Mucosa of descending colon (tissue), 3 donors: ENCODE data around the gene SRGAP3. TPM values are rescaled to one million over a fixed set of nuclear protein-coding genes. Genes with fewer than 3 reads are reported as not detected.

Experiments
- ATAC-seq: fragments of 200-7000 bp; cut with Tn5 transposase; one replicate; pipeline ENCODE4 v1.9.1; 2020; ENCODE audit warnings: mild to moderate bottlenecking, moderate library complexity
- DNase-seq, 3 donors: peaks; one replicate each; pipeline ENCODE4 v3.0.0-alpha.2; 2020
- H3K36me3 ChIP-seq: fragments of 200-600 bp; one replicate; pipeline ENCODE4 v1.8.0; 2021; ENCODE audit warnings: low read depth, mild to moderate bottlenecking
- H3K4me1 ChIP-seq: fragments of 200-600 bp; one replicate; pipeline ENCODE4 v1.8.0; 2021; ENCODE audit warnings: low read depth, mild to moderate bottlenecking
- H3K4me3 ChIP-seq: fragments of 200-600 bp; one replicate; pipeline ENCODE4 v1.8.0; 2021; ENCODE audit warnings: mild to moderate bottlenecking
- H3K9me3 ChIP-seq: fragments of 200-600 bp; one replicate; pipeline ENCODE4 v1.8.0; 2021; ENCODE audit warnings: mild to moderate bottlenecking
- intact Hi-C, 2 donors: fragments of 100-400 bp; cut with DNase I in 1 of 2; cut with micrococcal nuclease in 1 of 2; formaldehyde crosslinking; loops; one replicate each; pipeline versions ENCODE4 v1.11.0 to v1.11.1; 2022; cut with DNase I, micrococcal nuclease
- total RNA-seq, 3 donors: library from RNA; stranded (reverse); fragmentation: NEBNext Ultra II Directional in 2 of 3; extraction: Animal tissue kit (Norgen Biotek cat#: 25700) in 2 of 3; gene quantifications; one replicate each; pipeline versions ENCODE4 v1.2.1 to v1.2.4, GENCODE V29; 2021 to 2023
- TF ChIP-seq, protein P1 (sequence below): fragments of 200-600 bp; IDR thresholded peaks from one replicate; pipeline ENCODE4 v1.8.0; 2022; ENCODE audit warnings: antibody characterized with exemption, mild to moderate bottlenecking
- donor health status: DM: no; HTN: no; CAD: no; lungs with moderate emphysema.
- donor health status: DM: no; HTN: no; CAD: no.
- donor health status: DM: no; HTN: yes; CAD: no.

Gene SRGAP3
- total RNA-seq, 3 donors from 2014 or later, result 6.4 to 9.0 (median 8.6) TPM

DNA sequence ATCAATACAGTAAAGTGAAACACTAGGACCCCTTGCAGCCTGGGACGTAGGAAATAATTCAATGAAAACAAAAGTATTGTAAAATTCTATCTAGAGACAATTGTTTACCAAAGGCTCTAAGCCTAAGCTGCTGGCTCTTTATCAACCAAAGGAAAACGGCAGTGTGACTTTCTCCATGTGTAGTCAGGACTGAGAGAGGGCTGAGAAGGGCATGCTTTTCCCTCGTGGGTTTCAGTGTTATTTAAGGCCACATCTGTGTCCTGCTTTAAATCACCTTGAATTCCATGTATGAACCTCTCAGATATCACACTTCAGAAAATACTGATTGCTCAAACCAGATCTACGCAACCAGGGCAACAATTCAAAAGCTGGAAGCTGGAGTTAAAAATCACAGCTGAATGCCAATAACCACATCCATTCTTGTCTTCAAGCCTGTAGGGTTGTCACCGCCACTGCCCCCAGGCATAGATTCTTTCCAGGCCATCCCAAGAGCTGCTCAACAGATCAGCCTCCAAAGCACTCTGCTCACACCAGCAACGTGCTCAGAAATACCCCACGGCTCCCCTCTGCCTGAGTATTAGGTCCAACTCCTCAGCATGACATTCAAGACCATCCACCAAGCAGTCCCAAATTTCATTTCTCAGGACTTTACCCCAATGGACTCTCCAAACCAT lies 124.0 kb downstream of the SRGAP3 start:
- TF ChIP-seq, protein P1, sequence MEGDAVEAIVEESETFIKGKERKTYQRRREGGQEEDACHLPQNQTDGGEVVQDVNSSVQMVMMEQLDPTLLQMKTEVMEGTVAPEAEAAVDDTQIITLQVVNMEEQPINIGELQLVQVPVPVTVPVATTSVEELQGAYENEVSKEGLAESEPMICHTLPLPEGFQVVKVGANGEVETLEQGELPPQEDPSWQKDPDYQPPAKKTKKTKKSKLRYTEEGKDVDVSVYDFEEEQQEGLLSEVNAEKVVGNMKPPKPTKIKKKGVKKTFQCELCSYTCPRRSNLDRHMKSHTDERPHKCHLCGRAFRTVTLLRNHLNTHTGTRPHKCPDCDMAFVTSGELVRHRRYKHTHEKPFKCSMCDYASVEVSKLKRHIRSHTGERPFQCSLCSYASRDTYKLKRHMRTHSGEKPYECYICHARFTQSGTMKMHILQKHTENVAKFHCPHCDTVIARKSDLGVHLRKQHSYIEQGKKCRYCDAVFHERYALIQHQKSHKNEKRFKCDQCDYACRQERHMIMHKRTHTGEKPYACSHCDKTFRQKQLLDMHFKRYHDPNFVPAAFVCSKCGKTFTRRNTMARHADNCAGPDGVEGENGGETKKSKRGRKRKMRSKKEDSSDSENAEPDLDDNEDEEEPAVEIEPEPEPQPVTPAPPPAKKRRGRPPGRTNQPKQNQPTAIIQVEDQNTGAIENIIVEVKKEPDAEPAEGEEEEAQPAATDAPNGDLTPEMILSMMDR, result no peak
- ATAC-seq (no peak), DNase-seq (no peak)
- intact Hi-C loops, result no loop called here
- Histone ChIP-seq H3K9me3 (no peaks in the 10 kb centered on the region), H3K4me1 (peaks cover 10% of the 10 kb centered on the region), H3K4me3 (no peak overlapping the region), H3K36me3 (no peaks in the 10 kb centered on the region)

- intact Hi-C loops, result no loop called here
- Histone ChIP-seq H3K36me3 (no peaks in the 10 kb centered on the region), H3K4me1 (peaks cover 4% of the 10 kb centered on the region), H3K9me3 (no peaks in the 10 kb centered on the region), H3K4me3 (no peak overlapping the region)
- TF ChIP-seq, protein P1, result no peak
- DNase-seq, result no peak
- ATAC-seq, result no peak
Measured at GRCh38 chr3:9124730-9125129, 124.7 kb downstream of the SRGAP3 start.

GRCh38 chr3:9123840-9124239 lies 125.6 kb downstream of the SRGAP3 start:
- no peak for DNase-seq
- TF ChIP-seq, protein P1, result no peak
- Histone ChIP-seq H3K36me3 (no peaks in the 10 kb centered on the region), H3K4me3 (no peak overlapping the region), H3K9me3 (no peaks in the 10 kb centered on the region), H3K4me1 (peaks cover 4% of the 10 kb centered on the region)
- ATAC-seq, result no peak
- intact Hi-C loops, result no loop called here

- Histone ChIP-seq H3K9me3 (no peaks in the 10 kb centered on the region), H3K4me1 (peaks cover 4% of the 10 kb centered on the region), H3K36me3 (no peaks in the 10 kb centered on the region), H3K4me3 (no peak overlapping the region)
- TF ChIP-seq, protein P1, result no peak
- DNase-seq, result peak in 2 of 3 donors; percentile 67 to 74
- intact Hi-C loops, result no loop called here
- peak; percentile 94 for ATAC-seq
Measured at GRCh38 chr3:9122732-9123364, 126.6 kb downstream of the SRGAP3 start.

GRCh38 chr3:9121366-9122001 lies 128.0 kb downstream of the SRGAP3 start:
- no peak for ATAC-seq
- Histone ChIP-seq H3K9me3 (no peaks in the 10 kb centered on the region), H3K4me1 (peaks cover 4% of the 10 kb centered on the region), H3K36me3 (no peaks in the 10 kb centered on the region), H3K4me3 (no peak overlapping the region)
- intact Hi-C loops, result no loop called here
- TF ChIP-seq, protein P1, result no peak
- no peak for DNase-seq
